ENCODE results near the gene DCUN1D1. TPM values are rescaled to one million over a fixed set of nuclear protein-coding genes. Genes with fewer than 3 reads are reported as not detected.

DCUN1D1 gene
- total RNA-seq, 1 experiment from 2014 or later, result 99.3 TPM

GRCh38 chr3:182954553-182955235, 25.6 kb downstream of the DCUN1D1 start:
- CTCF ChIA-PET, result interaction anchor here (0.6 to 0.9 kb wide), 2 partner anchors 58 to 870 kb away, joined by 3 read pairs; no protein-coding TSS in a partner anchor
- no peak for DNase-seq
- Mint-ChIP-seq H3K4me3 (ENCODE audit: low read depth, unreplicated experiment) (no peak overlapping the region), H3K4me1 (ENCODE audit: low read depth, unreplicated experiment) (no peaks in the 10 kb centered on the region), H3K36me3 (ENCODE audit: insufficient read depth, unreplicated experiment) (peaks cover 34% of the 10 kb centered on the region), H3K27me3 (ENCODE audit: unreplicated experiment) (no peaks in the 10 kb centered on the region), H3K9me3 (ENCODE audit: low read depth, unreplicated experiment) (peaks cover 5% of the 10 kb centered on the region), H3K27ac (ENCODE audit: unreplicated experiment) (no peak overlapping the region)
- no TSS peak for BruUV-seq (replicated peaks)
- intact Hi-C loops (cut with micrococcal nuclease; ENCODE audit: unreplicated experiment), result no loop called here
- no peak for TF ChIP-seq CTCF (IDR thresholded peaks at IDR 0.05; ENCODE audit: unreplicated experiment)

- CTCF ChIA-PET, result no interaction called here
These were observed 30.6 kb downstream of the DCUN1D1 start for GRCh38 chr3:182949688-182950087.

GRCh38 chr3:182948305-182948704, 32.0 kb downstream of the DCUN1D1 start:
- intact Hi-C loops (cut with micrococcal nuclease; ENCODE audit: unreplicated experiment), result no loop called here
- no TSS peak for BruUV-seq (replicated peaks)
- CTCF ChIA-PET, result interaction anchor here (0.6 kb wide), 1 partner anchor 17 kb away, joined by 3 read pairs; no protein-coding TSS in a partner anchor
- no peak for DNase-seq
- Mint-ChIP-seq H3K27me3 (ENCODE audit: unreplicated experiment) (no peaks in the 10 kb centered on the region), H3K27ac (ENCODE audit: unreplicated experiment) (no peak overlapping the region), H3K4me1 (ENCODE audit: low read depth, unreplicated experiment) (no peaks in the 10 kb centered on the region), H3K9me3 (ENCODE audit: low read depth, unreplicated experiment) (peaks cover 5% of the 10 kb centered on the region), H3K4me3 (ENCODE audit: low read depth, unreplicated experiment) (no peak overlapping the region), H3K36me3 (ENCODE audit: insufficient read depth, unreplicated experiment) (peaks cover 36% of the 10 kb centered on the region)
- TF ChIP-seq CTCF (IDR thresholded peaks at IDR 0.05; ENCODE audit: unreplicated experiment), result no peak

More at GRCh38 chr3:182949688-182950087, 30.6 kb downstream of the DCUN1D1 start:
- peaks cover 36% of the 10 kb centered on the region for H3K36me3 Mint-ChIP-seq (ENCODE audit: insufficient read depth, unreplicated experiment)
- H3K9me3 Mint-ChIP-seq (ENCODE audit: low read depth, unreplicated experiment), result peaks cover 5% of the 10 kb centered on the region
- no peak overlapping the region for H3K4me3 Mint-ChIP-seq (ENCODE audit: low read depth, unreplicated experiment)
- H3K4me1 Mint-ChIP-seq (ENCODE audit: low read depth, unreplicated experiment), result no peaks in the 10 kb centered on the region
- H3K27me3 Mint-ChIP-seq (ENCODE audit: unreplicated experiment), result no peaks in the 10 kb centered on the region
- TF ChIP-seq CTCF (IDR thresholded peaks at IDR 0.05; ENCODE audit: unreplicated experiment), result no peak
- intact Hi-C loops (cut with micrococcal nuclease; ENCODE audit: unreplicated experiment), result no loop called here
- no TSS peak for BruUV-seq (replicated peaks)
- H3K27ac Mint-ChIP-seq (ENCODE audit: unreplicated experiment), result no peak overlapping the region
- no peak for DNase-seq

- Mint-ChIP-seq H3K4me1 (ENCODE audit: low read depth, unreplicated experiment) (no peaks in the 10 kb centered on the region), H3K27ac (ENCODE audit: unreplicated experiment) (no peak overlapping the region), H3K4me3 (ENCODE audit: low read depth, unreplicated experiment) (no peak overlapping the region), H3K36me3 (ENCODE audit: insufficient read depth, unreplicated experiment) (peaks cover 36% of the 10 kb centered on the region), H3K27me3 (ENCODE audit: unreplicated experiment) (no peaks in the 10 kb centered on the region), H3K9me3 (ENCODE audit: low read depth, unreplicated experiment) (peaks cover 5% of the 10 kb centered on the region)
- no TSS peak for BruUV-seq (replicated peaks)
- peak; percentile 15 for DNase-seq
- no peak for TF ChIP-seq CTCF (IDR thresholded peaks at IDR 0.05; ENCODE audit: unreplicated experiment)
- CTCF ChIA-PET, result no interaction called here
- intact Hi-C loops (cut with micrococcal nuclease; ENCODE audit: unreplicated experiment), result no loop called here
These were observed 32.5 kb downstream of the DCUN1D1 start for GRCh38 chr3:182947888-182948287.
